Transverse colon (tissue), 4 donors: Measurements from ENCODE around the gene CHST3. TPM values are rescaled to one million over a fixed set of nuclear protein-coding genes. Genes with fewer than 3 reads are reported as not detected.
A peak's percentile ranks its signal among the peaks of the same experiment; 100 is the strongest.

ENCODE experiments used
- DNase-seq: peaks from one replicate; pipeline ENCODE4 v3.0.0-alpha.2; 2019
- H3K27ac ChIP-seq, 4 donors: fragments of 200-600 bp; sonication (generic); 2 replicates each; pipeline ENCODE4 v1.5.1; 2016 to 2018; ENCODE audit warnings: inconsistent platforms in 4 of 4
- H3K27me3 ChIP-seq: fragments of 200-600 bp; sonication (generic); 2 replicates; pipeline ENCODE4 v1.5.1; 2017; ENCODE audit warnings: inconsistent platforms
- H3K36me3 ChIP-seq, 4 donors: fragments of 200-600 bp; sonication (generic); 2 replicates each; pipeline ENCODE4 v1.5.1; 2017 to 2019; ENCODE audit warnings: inconsistent platforms in 4 of 4
- H3K4me1 ChIP-seq, 4 donors: fragments of 200-600 bp; sonication (generic); 2 replicates each; pipeline ENCODE4 v1.5.1; 2017 to 2020; ENCODE audit warnings: inconsistent platforms in 4 of 4
- H3K4me3 ChIP-seq, 4 donors: fragments of 200-600 bp; sonication (generic); 1 replicate in 1 of 4; 2 replicates in 3 of 4; pipeline versions ENCODE4 v1.5.1 to v1.6.1; 2017 to 2019; ENCODE audit warnings: inconsistent platforms in 4 of 4
- H3K9me3 ChIP-seq, 2 donors: fragments of 200-600 bp; sonication (generic); 2 replicates each; pipeline ENCODE4 v1.5.1; 2017 to 2019; ENCODE audit warnings: inconsistent platforms in 2 of 2
- CTCF ChIP-seq, 5 experiments: fragments of 200-600 bp in 3 of 5; fragments of 450-650 bp in 2 of 5; sonication (generic) in 3 of 5; IDR thresholded peaks; 1 replicate in 2 of 5; 2 replicates in 3 of 5; pipeline ENCODE4 v1.5.1; 2016 to 2017; ENCODE audit warnings: antibody characterized with exemption in 5 of 5, inconsistent platforms in 3 of 5, mild to moderate bottlenecking in 2 of 5, moderate library complexity in 1 of 5
- EP300 ChIP-seq: sonication (generic); formaldehyde crosslinking; IDR thresholded peaks from one replicate; pipeline ENCODE4 v1.6.1; 2017; ENCODE audit warnings: antibody characterized with exemption, low read depth
- POLR2A ChIP-seq: fragments of 450-650 bp; IDR thresholded peaks from one replicate; pipeline ENCODE4 v1.6.1; 2016; ENCODE audit warnings: antibody characterized with exemption, mild to moderate bottlenecking, moderate library complexity
- POLR2AphosphoS5 ChIP-seq, 3 donors: sonication (generic); formaldehyde crosslinking; IDR thresholded peaks; one replicate each; pipeline ENCODE4 v1.6.1; 2016; ENCODE audit warnings: antibody characterized with exemption in 3 of 3
- WGBS, 2 donors: methylation state at CpG; one replicate each; pipeline ENCODE4 v1.1.5; 2018; ENCODE audit warnings: low coverage in 1 of 2; 5-methylcytosine and 5-hydroxymethylcytosine counted together
- in situ Hi-C, 4 donors: fragments of 200-750 bp; cut with MboI; loops; one replicate each; pipeline versions ENCODE4 v1.15.0 to v1.15.1; 2017; ENCODE audit warnings: low sequenced_read_pairs in 3 of 4, low pct_ligation_motif_present in 1 of 4, low pct_unique_long_range_greater_than_20kb in 1 of 4
- intact Hi-C: fragments of 100-400 bp; cut with DNase I; formaldehyde crosslinking; loops from one replicate; pipeline ENCODE4 v1.15.1; 2023; ENCODE audit warnings: low total_unique reads
- total RNA-seq, 4 donors: library from RNA; depleted of rRNA; stranded (reverse); fragments of >200 nt; gene quantifications; one replicate each; pipeline ENCODE4 v1.1.0, GENCODE V29; 2016

Gene CHST3
- total RNA-seq, 4 donors from 2014 or later, result 1.6 to 10.5 (median 3.9) TPM

GRCh38 chr10:72007246-72007892, 43.2 kb downstream of the CHST3 start:
- H3K36me3 ChIP-seq, result no peaks in the 10 kb centered on the region
- peak overlapping the region in 2 of 4 donors; percentile 88 to 94 for H3K27ac ChIP-seq
- WGBS, 2 donors, result 92% methylated on average over 59 of the region's 59 CpGs; no CpG with 5 or more reads in 1 of the 2 donors
- in situ Hi-C loops, result no loop called here
- no peak for DNase-seq
- no peaks in the 10 kb centered on the region for H3K27me3 ChIP-seq
- intact Hi-C loops, result loop anchor here (5.0 kb wide), 1 partner anchor 35 kb away; no protein-coding TSS in a partner anchor
- H3K4me1 ChIP-seq, result peaks cover 15 to 23% (median 21%) of the 10 kb centered on the region in 4 donors
- H3K9me3 ChIP-seq, result no peaks in the 10 kb centered on the region
- TF ChIP-seq POLR2AphosphoS5 (IDR thresholded peaks at IDR 0.05) (no peak), POLR2A (no peak), EP300 (no peak), CTCF (IDR thresholded peaks at IDR 0.05) (no peak)
- no peak overlapping the region for H3K4me3 ChIP-seq

- Histone ChIP-seq H3K27me3 (no peaks in the 10 kb centered on the region), H3K36me3 (no peaks in the 10 kb centered on the region), H3K27ac (peak overlapping the region; percentile 75 to 94 (median 85)), H3K4me3 (no peak overlapping the region), H3K4me1 (peaks cover 15 to 23% (median 21%) of the 10 kb centered on the region in 4 donors), H3K9me3 (no peaks in the 10 kb centered on the region)
- WGBS, 2 donors, result 20 to 86% methylated on average over 1 to 50 of the region's 58 CpGs
- in situ Hi-C loops (no loop called here), intact Hi-C loops (loop anchor here (5.0 kb wide), 1 partner anchor 36 kb away; no protein-coding TSS in a partner anchor)
- TF ChIP-seq CTCF (IDR thresholded peaks at IDR 0.05) (no peak), POLR2AphosphoS5 (IDR thresholded peaks at IDR 0.05) (no peak), EP300 (no peak), POLR2A (no peak)
- DNase-seq, result no peak
Measured at GRCh38 chr10:72008096-72008981, 44.1 kb downstream of the CHST3 start.

- peak overlapping the region; percentile 75 to 94 (median 85) for H3K27ac ChIP-seq
- H3K4me3 ChIP-seq, result no peak overlapping the region
- H3K9me3 ChIP-seq, result no peaks in the 10 kb centered on the region
- no peaks in the 10 kb centered on the region for H3K27me3 ChIP-seq
- in situ Hi-C loops (no loop called here), intact Hi-C loops (loop anchor here (5.0 kb wide), 1 partner anchor 37 kb away; no protein-coding TSS in a partner anchor)
- no peaks in the 10 kb centered on the region for H3K36me3 ChIP-seq
- TF ChIP-seq CTCF (IDR thresholded peaks at IDR 0.05), result no peak
- no peak for TF ChIP-seq POLR2AphosphoS5 (IDR thresholded peaks at IDR 0.05)
- TF ChIP-seq EP300, result no peak
- no peak for TF ChIP-seq POLR2A
- WGBS, 2 donors, result 20 to 66% methylated on average over 3 to 9 of the region's 9 CpGs
- no peak for DNase-seq
- peaks cover 15 to 23% (median 21%) of the 10 kb centered on the region in 4 donors for H3K4me1 ChIP-seq
Measured at GRCh38 chr10:72009051-72009424, 44.8 kb downstream of the CHST3 start.
